Right lobe of liver (tissue), 4 donors: Measurements from ENCODE around the gene RABL3.

ENCODE experiments used
- POLR2A ChIP-seq: fragments of 450-650 bp; IDR thresholded peaks from one replicate; pipeline ENCODE4 v1.6.1; 2017; ENCODE audit warnings: antibody characterized with exemption, mild to moderate bottlenecking
- TF ChIP-seq, protein P1 (sequence below), 4 donors: fragments of 200-600 bp in 3 of 4; fragments of 450-650 bp in 1 of 4; IDR thresholded peaks; one replicate each; pipeline versions ENCODE4 v1.5.1 to v1.8.0; 2016 to 2022; ENCODE audit warnings: antibody characterized with exemption in 4 of 4, mild to moderate bottlenecking in 2 of 4
- donor health status: DM: no; HTN: no; CAD: no.
- donor health status: DM: no; HTN: no; CAD: no.
- donor health status: DM: no; HTN: yes; CAD: no.

- TF ChIP-seq, protein P1, sequence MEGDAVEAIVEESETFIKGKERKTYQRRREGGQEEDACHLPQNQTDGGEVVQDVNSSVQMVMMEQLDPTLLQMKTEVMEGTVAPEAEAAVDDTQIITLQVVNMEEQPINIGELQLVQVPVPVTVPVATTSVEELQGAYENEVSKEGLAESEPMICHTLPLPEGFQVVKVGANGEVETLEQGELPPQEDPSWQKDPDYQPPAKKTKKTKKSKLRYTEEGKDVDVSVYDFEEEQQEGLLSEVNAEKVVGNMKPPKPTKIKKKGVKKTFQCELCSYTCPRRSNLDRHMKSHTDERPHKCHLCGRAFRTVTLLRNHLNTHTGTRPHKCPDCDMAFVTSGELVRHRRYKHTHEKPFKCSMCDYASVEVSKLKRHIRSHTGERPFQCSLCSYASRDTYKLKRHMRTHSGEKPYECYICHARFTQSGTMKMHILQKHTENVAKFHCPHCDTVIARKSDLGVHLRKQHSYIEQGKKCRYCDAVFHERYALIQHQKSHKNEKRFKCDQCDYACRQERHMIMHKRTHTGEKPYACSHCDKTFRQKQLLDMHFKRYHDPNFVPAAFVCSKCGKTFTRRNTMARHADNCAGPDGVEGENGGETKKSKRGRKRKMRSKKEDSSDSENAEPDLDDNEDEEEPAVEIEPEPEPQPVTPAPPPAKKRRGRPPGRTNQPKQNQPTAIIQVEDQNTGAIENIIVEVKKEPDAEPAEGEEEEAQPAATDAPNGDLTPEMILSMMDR (IDR thresholded peaks at IDR 0.05) = no peak
- TF ChIP-seq POLR2A = no peak
Measured at GRCh38 chr3:120745466-120745865, 3.1 kb upstream of the RABL3 start.
